ENCODE measurements around the gene ZNF564. TPM values are rescaled to one million over a fixed set of nuclear protein-coding genes. Genes with fewer than 3 reads are reported as not detected.
A peak's percentile ranks its signal among the peaks of the same experiment; 100 is the strongest.
"Not testable (repeated sequence)": the region's sequence is repeated elsewhere in the genome, so short reads cannot be mapped to it uniquely, and the experiment has no call there.

ZNF564 gene
- total RNA-seq, 1 donor from 2014 or later: 3.3 TPM

DNA sequence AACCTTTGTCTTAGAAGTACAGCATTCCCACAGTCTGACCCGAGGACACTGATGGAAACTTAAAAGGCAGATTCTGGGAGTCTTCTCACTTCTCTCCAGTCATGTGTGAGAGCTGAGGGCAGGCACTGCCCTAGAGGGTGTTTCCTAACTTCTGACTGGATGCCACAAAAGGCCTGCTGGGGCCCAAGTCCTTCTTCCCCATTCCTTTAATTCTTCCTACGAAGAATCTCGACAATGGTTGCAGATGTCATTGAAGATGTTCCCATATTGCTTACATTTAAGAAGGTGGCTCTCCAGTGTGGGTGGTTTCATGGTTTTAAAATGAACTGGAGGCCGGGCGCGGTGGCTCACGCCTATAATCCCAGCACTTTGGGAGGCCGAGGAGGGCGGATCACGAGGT lies 27.4 kb upstream of the ZNF564 start:
- no peak overlapping the region for H3K4me3 ChIP-seq (ENCODE audit: low read depth, low read length)
- TF ChIP-seq, protein P1, sequence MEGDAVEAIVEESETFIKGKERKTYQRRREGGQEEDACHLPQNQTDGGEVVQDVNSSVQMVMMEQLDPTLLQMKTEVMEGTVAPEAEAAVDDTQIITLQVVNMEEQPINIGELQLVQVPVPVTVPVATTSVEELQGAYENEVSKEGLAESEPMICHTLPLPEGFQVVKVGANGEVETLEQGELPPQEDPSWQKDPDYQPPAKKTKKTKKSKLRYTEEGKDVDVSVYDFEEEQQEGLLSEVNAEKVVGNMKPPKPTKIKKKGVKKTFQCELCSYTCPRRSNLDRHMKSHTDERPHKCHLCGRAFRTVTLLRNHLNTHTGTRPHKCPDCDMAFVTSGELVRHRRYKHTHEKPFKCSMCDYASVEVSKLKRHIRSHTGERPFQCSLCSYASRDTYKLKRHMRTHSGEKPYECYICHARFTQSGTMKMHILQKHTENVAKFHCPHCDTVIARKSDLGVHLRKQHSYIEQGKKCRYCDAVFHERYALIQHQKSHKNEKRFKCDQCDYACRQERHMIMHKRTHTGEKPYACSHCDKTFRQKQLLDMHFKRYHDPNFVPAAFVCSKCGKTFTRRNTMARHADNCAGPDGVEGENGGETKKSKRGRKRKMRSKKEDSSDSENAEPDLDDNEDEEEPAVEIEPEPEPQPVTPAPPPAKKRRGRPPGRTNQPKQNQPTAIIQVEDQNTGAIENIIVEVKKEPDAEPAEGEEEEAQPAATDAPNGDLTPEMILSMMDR (conservative IDR thresholded peaks at IDR 0.05; ENCODE audit: low read depth, low read length): no peak
- DNase-seq (ENCODE audit: low read depth): no peak

DNA sequence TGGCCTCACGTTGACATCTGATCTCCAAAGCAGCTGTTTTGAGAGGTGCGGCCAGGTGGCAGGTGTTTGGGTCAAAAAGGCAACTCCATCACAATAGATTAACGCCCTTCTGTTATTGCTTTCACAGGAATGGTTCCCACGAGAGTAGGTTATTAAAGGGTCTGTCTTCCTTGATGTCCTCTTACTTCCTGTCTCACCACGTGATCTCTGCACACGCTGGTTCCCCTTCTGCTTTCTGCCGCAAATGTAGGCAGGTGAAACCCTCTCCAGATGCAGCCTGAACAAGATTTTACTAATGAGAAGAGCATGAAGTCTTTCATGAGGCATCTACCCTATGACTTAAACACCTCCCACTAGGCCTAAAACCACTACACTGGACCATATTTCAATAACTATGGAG lies 22.8 kb upstream of the ZNF564 start:
- TF ChIP-seq, protein P1 (conservative IDR thresholded peaks at IDR 0.05; ENCODE audit: low read depth, low read length): no peak
- no peak overlapping the region for H3K4me3 ChIP-seq (ENCODE audit: low read depth, low read length)
- DNase-seq (ENCODE audit: low read depth): no peak

DNA sequence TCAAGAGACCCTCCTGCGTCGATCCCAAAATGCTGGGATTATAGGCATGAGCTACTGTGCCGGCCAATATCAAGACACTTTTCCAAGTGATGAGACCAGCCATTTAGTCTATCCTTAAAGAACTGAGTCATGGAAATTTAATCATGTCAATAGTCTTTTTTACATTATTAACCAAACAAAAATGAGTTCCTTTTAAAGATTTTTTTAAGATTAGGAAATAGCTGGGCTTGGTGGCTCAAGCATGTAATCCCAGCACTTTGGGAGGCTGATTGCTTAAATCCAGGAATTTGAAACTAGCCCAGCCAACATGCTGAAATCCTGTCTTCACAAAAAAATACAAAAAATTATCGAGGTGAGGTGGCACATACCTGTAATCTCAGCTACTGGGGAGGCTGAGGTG lies 16.7 kb upstream of the ZNF564 start:
- TF ChIP-seq, protein P1 (conservative IDR thresholded peaks at IDR 0.05; ENCODE audit: low read depth, low read length): no peak
- no peak for DNase-seq (ENCODE audit: low read depth)

DNA sequence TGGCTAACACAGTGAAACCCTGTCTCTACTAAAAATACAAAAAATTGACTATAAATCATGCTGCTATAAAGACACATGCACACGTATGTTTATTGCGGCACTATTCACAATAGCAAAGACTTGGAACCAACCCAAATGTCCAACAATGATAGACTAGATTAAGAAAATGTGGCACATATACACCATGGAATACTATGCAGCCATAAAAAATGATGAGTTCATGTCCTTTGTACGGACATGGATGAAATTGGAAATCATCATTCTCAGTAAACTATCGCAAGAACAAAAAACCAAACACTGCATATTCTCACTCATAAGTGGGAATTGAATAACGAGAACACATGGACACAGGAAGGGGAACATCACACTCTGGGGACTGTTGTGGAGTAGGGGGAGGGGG lies 15.1 kb upstream of the ZNF564 start:
- not testable (repeated sequence) for DNase-seq (ENCODE audit: low read depth); H3K4me3 ChIP-seq (ENCODE audit: low read depth, low read length)

More for the DNA sequence above, 16.7 kb upstream of the ZNF564 start:
- no peak overlapping the region for H3K4me3 ChIP-seq (ENCODE audit: low read depth, low read length)

DNA sequence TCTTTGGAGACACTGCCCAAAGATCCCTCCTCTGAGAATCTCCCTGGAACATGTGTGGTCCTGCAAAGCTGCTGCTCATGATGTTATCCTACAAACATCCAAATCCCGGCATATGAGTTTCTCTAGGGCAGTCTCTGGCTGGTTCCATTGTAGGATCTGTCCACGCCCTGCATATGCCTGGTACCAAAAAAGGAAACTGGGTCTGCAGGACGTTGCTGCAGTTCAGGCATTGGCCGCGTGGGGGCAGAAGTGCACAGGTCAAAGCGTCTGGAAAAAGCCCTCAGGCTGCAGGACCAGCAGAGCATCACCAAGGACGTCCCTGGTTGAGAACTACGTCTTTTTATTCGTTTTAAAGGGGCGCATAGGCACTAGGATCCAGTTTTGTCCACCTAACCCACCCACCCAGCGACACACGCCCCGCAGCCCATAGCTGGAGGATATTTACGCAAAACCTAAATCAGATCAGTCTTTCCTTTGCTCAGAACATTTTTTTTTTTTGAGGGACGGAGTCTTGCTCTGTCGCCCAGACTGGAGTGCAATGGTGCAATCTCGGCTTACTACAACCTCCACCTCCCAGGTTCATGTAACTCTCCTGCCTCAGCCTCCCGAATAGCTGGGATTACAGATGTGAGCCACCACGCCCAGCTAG lies 12.9 kb upstream of the ZNF564 start:
- H3K4me3 ChIP-seq (ENCODE audit: low read depth, low read length): no peak overlapping the region

DNA sequence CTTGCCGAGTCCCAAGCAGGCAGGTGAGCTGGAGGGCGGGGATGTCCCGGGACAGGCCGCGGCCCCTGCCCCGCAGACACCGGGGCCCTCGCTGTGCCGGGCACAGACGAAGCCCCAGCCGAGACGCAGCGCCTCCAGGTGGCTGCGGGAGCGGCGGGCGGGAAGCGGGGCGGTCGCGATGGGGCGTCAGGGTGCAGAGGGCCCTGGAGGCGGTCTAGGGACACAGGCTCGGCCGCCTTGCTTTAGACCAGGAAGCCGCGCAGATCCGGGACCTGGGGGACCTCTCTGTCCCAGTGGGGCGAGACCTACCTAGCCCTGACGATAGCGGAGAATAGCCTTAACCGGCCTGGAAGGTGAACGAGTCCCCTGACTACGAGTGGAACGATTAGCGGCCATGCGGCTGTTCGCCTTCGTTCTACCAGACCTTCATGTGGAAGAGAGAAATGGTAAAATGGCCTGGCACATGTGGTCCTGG lies 4.2 kb upstream of the ZNF564 start:
- no peak for DNase-seq (ENCODE audit: low read depth)
- TF ChIP-seq, protein P1 (conservative IDR thresholded peaks at IDR 0.05; ENCODE audit: low read depth, low read length): no peak
- H3K4me3 ChIP-seq (ENCODE audit: low read depth, low read length): no peak overlapping the region

More for the DNA sequence above, 12.9 kb upstream of the ZNF564 start:
- peak; percentile 16 for DNase-seq (ENCODE audit: low read depth)
- TF ChIP-seq, protein P1 (conservative IDR thresholded peaks at IDR 0.05; ENCODE audit: low read depth, low read length): peak; percentile 97

DNA sequence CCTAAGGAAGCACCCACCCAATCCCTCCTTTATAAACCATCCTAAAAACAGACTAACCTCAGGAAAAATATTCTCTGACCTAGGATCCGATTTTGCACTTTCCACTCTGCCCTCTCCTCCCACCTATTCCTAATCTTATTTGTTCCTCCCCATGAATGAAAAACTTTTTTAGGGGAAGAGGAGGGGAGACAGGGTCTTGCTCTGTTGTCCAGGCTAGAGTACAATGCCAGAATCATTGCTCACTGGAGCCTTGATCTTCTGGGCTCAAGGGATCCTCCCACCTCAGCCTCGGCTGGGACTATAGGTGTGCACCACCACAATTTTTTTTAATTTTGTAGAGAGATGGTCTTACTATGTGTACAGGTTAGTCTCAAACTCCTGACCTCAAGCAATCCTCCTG lies 4.4 kb downstream of the ZNF564 start:
- TF ChIP-seq, protein P1 (conservative IDR thresholded peaks at IDR 0.05; ENCODE audit: low read depth, low read length): no peak
- DNase-seq (ENCODE audit: low read depth): no peak
- H3K4me3 ChIP-seq (ENCODE audit: low read depth, low read length): no peak overlapping the region
